Stomach smooth muscle (tissue), 2 donors: Measurements from ENCODE around the gene FAM219A.

Experiments
- H3K27ac ChIP-seq: one replicate; pipeline ENCODE4 v1.7.0; 2013; ENCODE audit warnings: mild to moderate bottlenecking, low read length, inconsistent platforms
- H3K27me3 ChIP-seq, 2 donors: one replicate each; pipeline ENCODE4 v1.7.0; 2013; ENCODE audit warnings: low read length in 2 of 2; ENCODE audit not compliant: insufficient read depth in 2 of 2, control insufficient read depth in 1 of 2
- H3K36me3 ChIP-seq, 2 donors: one replicate each; pipeline ENCODE4 v1.7.0; 2013; ENCODE audit warnings: low read length in 2 of 2; ENCODE audit not compliant: control insufficient read depth in 2 of 2, insufficient read depth in 2 of 2
- H3K4me1 ChIP-seq: one replicate; pipeline ENCODE4 v1.7.0; 2013; ENCODE audit warnings: low read length; ENCODE audit not compliant: control insufficient read depth, insufficient read depth
- H3K4me3 ChIP-seq, 2 donors: one replicate each; pipeline ENCODE4 v1.7.0; 2013; ENCODE audit warnings: low read length in 2 of 2
- H3K9ac ChIP-seq, 2 donors: one replicate each; pipeline ENCODE4 v1.7.0; 2013; ENCODE audit warnings: low read length in 2 of 2, mild to moderate bottlenecking in 1 of 2
- H3K9me3 ChIP-seq, 2 donors: one replicate each; pipeline ENCODE4 v1.7.0; 2013; ENCODE audit warnings: low read length in 2 of 2; ENCODE audit not compliant: control insufficient read depth in 2 of 2
- donor health status: healthy.
- donor health status: Pancreatic carcinoma.

FAM219A gene

DNA sequence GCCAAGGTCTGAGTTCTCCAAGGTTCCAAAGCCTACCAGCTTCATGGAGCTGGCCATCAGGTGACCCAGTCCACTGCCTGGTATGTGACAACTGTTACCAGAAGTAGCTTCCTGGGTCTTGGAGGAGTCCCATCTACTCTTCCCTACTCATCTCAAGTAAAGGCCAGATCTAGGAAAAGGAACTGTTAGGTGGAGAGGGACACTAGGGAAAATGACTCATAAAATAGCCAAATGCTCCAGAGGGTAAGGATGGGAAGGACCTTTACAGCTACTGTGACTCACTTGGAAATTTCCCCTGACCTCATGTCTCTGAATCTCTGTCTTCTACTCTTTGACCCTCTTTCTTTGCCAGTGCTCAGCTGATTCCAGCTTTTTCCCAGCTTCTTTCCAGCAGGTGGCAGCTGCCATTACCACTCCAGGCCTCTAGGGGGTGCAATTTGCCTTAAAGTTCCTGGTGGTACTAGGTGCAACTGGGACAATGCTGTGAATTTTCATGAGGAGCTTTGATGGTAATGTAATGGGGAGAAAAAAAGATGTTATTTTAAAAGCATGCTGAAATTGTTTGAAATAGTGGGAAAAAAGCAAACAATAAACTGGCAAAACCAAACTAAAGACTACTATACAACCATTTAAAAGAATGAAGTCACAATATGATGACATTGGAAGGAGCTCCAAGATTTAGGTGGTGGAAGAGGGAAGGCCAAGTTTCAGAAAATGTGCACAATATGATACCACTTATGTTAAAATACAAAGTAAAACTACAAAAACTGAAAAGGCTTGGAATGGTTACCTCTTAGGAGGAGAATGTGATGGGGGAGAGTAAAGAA lies 54.6 kb downstream of the FAM219A start:
- Histone ChIP-seq H3K9me3 (no peaks in the 10 kb centered on the region), H3K4me3 (no peak overlapping the region), H3K27ac (no peak overlapping the region), H3K4me1 (peaks cover 3% of the 10 kb centered on the region), H3K27me3 (no peaks in the 10 kb centered on the region), H3K36me3 (peaks cover 20 to 31% of the 10 kb centered on the region in 2 donors), H3K9ac (no peak overlapping the region)

DNA sequence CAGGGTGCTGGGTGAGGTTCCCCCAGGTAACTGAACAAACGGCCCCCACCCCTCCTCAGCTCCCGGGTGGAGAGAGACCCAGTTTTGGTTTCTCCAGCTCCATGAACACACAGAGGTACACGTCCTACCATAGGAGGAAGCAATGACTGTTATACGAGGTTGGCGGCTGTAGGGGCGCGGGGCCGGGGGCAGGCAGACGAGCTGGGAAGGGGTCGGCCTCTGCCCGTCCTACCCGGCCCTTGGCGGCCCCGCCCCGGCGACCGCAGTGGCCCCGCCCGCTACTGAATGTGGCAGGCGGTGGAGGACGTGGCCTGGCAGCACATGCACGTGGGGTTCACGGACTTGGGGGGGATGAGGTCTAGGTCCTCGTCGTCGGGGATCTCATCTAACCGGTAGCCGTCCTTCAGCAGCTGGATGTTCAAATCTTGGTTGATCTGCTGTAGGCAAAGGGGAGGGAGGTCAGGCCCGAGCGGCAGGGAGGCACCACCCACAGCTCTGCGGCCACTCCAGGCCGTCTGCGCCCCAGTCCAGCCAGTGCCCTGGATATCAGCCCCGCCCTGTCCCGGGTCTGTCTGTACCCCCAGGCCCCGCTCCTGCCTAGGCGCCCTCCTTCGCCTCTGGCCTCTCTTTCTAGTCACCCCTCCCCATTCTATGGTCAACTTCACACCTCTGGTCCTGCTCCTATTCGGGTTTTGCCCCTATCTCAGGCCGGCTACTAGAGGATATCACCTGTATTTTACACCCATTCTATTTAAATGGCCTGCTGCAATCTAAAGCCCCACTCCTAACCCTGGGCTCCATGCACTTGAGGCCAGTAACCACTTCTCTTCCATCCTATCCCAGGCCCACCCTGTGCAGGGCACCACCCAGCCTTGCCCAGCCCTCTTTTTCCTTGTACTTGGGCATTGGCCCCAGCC lies 57.4 kb downstream of the FAM219A start:
- no peak overlapping the region for H3K27ac ChIP-seq
- H3K4me1 ChIP-seq: peaks cover 3% of the 10 kb centered on the region
- no peak overlapping the region for H3K4me3 ChIP-seq
- no peaks in the 10 kb centered on the region for H3K9me3 ChIP-seq
- no peaks in the 10 kb centered on the region for H3K27me3 ChIP-seq
- H3K9ac ChIP-seq: no peak overlapping the region
- H3K36me3 ChIP-seq: peaks cover 20 to 27% of the 10 kb centered on the region in 2 donors

DNA sequence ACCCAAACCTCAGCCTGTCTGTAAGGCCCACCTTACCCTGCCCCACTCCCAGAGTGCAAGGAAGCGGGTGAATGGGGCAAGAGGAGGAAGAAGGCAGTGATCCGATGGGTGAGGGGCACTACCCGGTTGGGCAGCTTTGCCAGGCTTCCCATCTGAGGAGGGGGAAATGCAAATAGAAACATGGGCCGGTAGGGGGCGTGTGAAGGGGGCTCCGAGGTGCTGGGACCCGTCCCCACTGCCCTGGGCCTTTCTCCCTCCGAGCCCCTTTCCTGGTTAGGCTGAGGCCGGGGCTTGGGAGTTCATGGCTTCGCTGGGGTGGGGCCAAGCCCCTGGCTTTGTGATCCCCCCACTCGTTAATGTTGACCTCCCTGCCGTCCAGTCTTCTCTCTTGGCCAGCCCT lies 58.1 kb downstream of the FAM219A start:
- H3K27me3 ChIP-seq: no peaks in the 10 kb centered on the region
- H3K27ac ChIP-seq: no peak overlapping the region
- no peaks in the 10 kb centered on the region for H3K9me3 ChIP-seq
- peaks cover 3% of the 10 kb centered on the region for H3K4me1 ChIP-seq
- H3K36me3 ChIP-seq: peaks cover 16 to 24% of the 10 kb centered on the region in 2 donors
- no peak overlapping the region for H3K4me3 ChIP-seq
- H3K9ac ChIP-seq: no peak overlapping the region

DNA sequence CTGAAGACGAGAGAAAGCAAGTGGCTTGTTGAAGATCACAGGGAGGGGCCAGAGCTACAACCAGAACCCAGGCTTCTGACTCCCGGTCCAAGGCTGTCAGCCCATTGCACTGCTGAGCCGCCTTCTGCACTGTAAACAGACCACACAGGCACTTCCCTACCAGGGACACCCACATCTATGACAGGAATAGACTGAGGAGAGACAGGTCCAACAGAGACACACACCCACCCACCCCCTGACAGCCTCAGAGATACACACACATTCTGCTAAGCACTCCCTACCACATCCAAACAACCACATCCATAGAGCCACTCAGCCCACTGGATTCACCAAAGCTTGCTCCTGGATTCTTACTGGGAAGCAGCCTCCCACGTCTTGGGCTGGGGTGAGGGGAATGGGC lies 58.6 kb downstream of the FAM219A start:
- peaks cover 13 to 21% of the 10 kb centered on the region in 2 donors for H3K36me3 ChIP-seq

DNA sequence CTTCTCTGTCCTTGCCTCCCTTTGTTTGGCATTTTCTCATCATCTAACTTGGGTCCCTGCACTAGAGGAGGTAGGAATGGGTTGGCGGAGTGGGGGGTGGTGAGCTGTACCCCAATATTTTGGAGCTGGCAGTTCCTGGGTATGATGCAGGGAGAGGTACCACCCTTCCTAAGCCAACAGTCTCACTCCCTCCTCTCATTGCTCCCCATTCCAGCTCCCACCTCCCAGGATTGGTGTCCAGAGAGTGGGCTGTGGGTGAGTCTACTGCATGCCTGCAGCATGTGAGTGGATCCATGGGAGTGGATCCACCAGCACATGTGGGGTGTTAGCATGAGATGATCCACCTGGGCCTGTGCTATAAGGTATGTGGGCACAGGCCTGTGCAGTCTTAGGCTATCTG lies 59.5 kb downstream of the FAM219A start:
- H3K9me3 ChIP-seq: no peaks in the 10 kb centered on the region
- no peak overlapping the region for H3K4me3 ChIP-seq
- H3K4me1 ChIP-seq: peaks cover 3% of the 10 kb centered on the region
- H3K36me3 ChIP-seq: peaks cover 13 to 21% of the 10 kb centered on the region in 2 donors
- H3K27ac ChIP-seq: no peak overlapping the region
- no peaks in the 10 kb centered on the region for H3K27me3 ChIP-seq
- no peak overlapping the region for H3K9ac ChIP-seq

More for the DNA sequence above, 58.6 kb downstream of the FAM219A start:
- H3K4me3 ChIP-seq: no peak overlapping the region
- H3K9me3 ChIP-seq: no peaks in the 10 kb centered on the region
- H3K27me3 ChIP-seq: no peaks in the 10 kb centered on the region
- no peak overlapping the region for H3K9ac ChIP-seq
- H3K27ac ChIP-seq: no peak overlapping the region
- H3K4me1 ChIP-seq: peaks cover 3% of the 10 kb centered on the region

DNA sequence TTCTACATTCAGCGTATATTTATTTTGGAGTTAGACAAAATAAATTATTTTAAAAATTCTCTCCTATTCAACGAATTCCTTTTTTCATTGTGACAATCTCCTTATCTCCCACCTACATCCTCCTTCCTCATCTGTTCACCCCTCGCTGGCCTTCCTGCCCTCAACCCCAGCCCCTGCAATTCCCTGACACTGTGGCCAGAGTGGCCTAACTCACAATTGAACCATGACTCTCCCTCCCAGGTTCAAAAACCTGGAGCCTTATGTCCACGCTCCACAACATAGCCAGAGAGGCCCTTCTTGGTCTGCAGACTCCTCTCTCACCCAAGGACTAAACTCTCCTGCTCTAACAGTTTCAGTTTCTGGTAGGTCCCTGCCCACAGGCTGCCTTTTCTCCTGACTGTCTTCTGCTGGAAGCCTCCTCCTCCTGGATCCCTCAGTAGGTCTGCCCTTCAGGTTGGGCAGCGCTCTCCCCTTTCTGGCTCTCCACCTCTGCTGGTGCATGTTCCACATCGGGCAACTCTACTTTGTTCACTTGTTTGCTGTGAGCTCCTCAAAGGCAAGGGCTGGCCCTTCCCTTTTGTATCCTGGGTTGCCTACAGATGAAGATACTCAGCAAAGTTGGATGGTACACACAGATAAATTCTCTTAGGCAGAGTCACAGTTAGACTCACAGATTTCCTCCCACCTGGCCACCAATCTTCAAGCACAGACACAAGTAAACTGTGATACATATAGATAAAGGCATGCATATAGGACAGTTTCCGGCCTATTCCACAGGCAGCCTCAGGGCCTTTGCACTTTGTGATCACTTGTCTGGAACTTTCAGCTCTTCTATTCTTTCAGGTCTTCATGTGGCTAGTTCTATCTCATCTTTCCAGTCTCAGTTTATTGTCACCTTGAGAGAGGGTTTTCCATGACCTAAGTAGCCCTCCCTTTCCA lies 61.8 kb downstream of the FAM219A start:
- Histone ChIP-seq H3K9ac (no peak overlapping the region), H3K27me3 (no peaks in the 10 kb centered on the region), H3K9me3 (no peaks in the 10 kb centered on the region), H3K27ac (no peak overlapping the region), H3K4me3 (no peak overlapping the region), H3K4me1 (no peaks in the 10 kb centered on the region), H3K36me3 (peaks cover 5 to 8% of the 10 kb centered on the region in 2 donors)

DNA sequence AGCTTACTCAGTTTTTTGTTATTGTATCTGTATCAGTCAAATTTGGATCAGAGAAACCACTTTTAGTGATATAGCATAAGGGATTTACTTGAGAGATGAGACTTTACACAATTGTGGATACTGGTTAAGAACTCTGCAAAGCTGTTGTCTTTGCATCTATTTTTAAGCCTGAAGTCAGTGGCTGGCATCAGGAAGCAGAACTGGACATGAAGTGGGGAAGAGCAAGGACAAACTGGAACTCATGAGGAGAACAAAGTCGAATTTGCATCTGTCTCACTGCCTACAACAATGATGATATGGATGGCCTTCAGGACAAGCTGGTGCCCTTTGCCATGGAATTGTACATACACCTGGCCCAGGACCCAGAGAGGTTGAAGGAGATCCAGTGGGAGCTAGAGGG lies 65.9 kb downstream of the FAM219A start:
- H3K27me3 ChIP-seq: no peaks in the 10 kb centered on the region
- H3K9me3 ChIP-seq: no peaks in the 10 kb centered on the region
- H3K4me3 ChIP-seq: no peak overlapping the region
- H3K9ac ChIP-seq: no peak overlapping the region
- H3K27ac ChIP-seq: no peak overlapping the region
- H3K36me3 ChIP-seq: peaks cover 0 to 2% of the 10 kb centered on the region in 2 donors
- no peaks in the 10 kb centered on the region for H3K4me1 ChIP-seq

DNA sequence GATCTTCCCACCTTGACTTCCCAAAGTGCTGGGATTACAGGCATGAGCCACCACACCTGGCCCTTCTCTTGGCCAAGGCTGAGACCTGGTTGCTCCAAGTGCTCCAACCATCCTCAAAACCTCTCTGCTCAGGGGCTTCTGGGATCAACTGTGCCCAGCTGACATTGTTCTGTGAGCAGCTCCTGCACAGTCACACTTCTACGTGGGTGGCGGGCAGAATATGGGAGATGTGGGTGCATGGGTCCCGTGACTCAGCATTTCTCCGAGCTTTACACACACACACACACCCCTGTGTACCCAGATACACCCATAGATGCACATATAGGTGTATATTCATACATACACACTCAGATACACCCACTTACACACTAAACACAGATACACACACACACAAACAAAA lies 71.1 kb downstream of the FAM219A start:
- H3K36me3 ChIP-seq: no peaks in the 10 kb centered on the region
- H3K4me1 ChIP-seq: no peaks in the 10 kb centered on the region
- H3K9me3 ChIP-seq: no peaks in the 10 kb centered on the region
- no peaks in the 10 kb centered on the region for H3K27me3 ChIP-seq
- H3K4me3 ChIP-seq: no peak overlapping the region
- H3K9ac ChIP-seq: no peak overlapping the region
- H3K27ac ChIP-seq: no peak overlapping the region

DNA sequence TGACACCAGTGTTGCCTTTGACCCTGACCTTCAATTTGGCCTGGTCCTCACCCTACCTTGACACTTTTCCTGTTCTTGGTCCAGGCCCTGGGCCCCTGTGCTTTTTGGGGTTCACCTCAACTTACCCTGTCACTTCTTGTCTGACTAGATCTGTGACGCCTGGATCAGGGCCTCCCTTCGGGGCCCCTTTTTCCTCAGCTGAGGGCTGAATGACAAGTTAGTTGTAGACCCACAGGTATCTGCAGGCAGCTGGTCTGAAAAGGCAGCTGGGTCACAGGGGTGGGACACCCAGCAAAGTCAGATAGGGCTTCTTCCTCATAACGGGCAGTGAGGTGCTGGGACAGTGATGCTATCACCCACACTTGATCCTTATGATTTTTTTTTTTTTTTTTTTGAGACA lies 71.7 kb downstream of the FAM219A start:
- no peak overlapping the region for H3K27ac ChIP-seq
- no peak overlapping the region for H3K4me3 ChIP-seq

DNA sequence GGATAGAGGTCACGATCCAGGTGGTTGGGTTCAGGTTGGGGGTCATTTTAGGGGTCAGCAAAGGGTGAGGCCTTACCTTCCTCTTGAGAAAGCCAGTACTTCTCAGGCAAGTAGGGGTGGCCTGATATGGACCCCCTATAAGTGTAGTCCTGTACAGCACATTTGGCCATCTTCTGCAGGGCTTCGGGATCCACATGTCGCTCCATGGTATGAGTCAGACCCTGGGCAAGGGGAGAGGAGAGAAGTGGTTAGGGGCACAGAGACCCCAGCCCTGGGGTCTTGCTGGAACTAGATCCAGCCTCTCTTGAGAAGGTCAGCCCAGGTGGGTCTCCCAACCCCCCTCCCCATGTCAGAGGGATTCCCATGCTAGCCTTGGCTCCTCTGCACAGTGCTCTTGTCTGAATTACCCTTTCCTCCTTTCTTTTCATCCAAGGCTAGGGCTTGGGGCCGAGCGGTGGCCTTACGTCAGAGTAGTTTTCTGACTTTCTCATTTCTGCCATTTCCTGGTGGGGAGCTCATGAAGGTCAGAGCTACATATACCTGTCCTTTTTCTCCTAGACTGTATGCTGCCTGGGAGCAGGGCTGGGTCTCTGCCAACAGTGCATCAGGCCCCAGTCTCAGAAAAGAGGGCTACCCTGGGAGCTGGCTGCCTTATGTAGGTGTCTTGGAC lies 72.7 kb downstream of the FAM219A start:
- Histone ChIP-seq H3K9me3 (no peaks in the 10 kb centered on the region), H3K27ac (no peak overlapping the region), H3K36me3 (no peaks in the 10 kb centered on the region), H3K4me1 (peaks cover 8% of the 10 kb centered on the region), H3K9ac (no peak overlapping the region), H3K4me3 (no peak overlapping the region), H3K27me3 (no peaks in the 10 kb centered on the region)

More for the DNA sequence above, 71.7 kb downstream of the FAM219A start:
- Histone ChIP-seq H3K36me3 (no peaks in the 10 kb centered on the region), H3K27me3 (no peaks in the 10 kb centered on the region), H3K4me1 (no peaks in the 10 kb centered on the region), H3K9me3 (no peaks in the 10 kb centered on the region), H3K9ac (no peak overlapping the region)
